HG03460 (cell line): ENCODE results near the gene INTS3.
"Not testable (repeated sequence)": the region's sequence is repeated elsewhere in the genome, so short reads cannot be mapped to it uniquely, and the experiment has no call there.

Source experiments
- ATAC-seq: cut with Tn5 transposase; IDR thresholded peaks from one replicate; pipeline ENCODE4 v1.9.1; 2021; ENCODE audit not compliant: unreplicated experiment

Gene INTS3

GRCh38 chr1:153698923-153699714, 28.7 kb upstream of the INTS3 start:
- no peak for ATAC-seq

- ATAC-seq: no peak
Observed at GRCh38 chr1:153699768-153700167, 28.1 kb upstream of the INTS3 start.

GRCh38 chr1:153705484-153705883, 22.4 kb upstream of the INTS3 start:
- no peak for ATAC-seq

- no peak for ATAC-seq
Observed at GRCh38 chr1:153711026-153711425, 16.8 kb upstream of the INTS3 start.

GRCh38 chr1:153716211-153716610, 11.6 kb upstream of the INTS3 start:
- ATAC-seq: not testable (repeated sequence)

GRCh38 chr1:153717330-153717729, 10.5 kb upstream of the INTS3 start:
- ATAC-seq: no peak

- no peak for ATAC-seq
Observed at GRCh38 chr1:153723687-153724086, 4.2 kb upstream of the INTS3 start.

GRCh38 chr1:153724634-153725033, 3.2 kb upstream of the INTS3 start:
- not testable (repeated sequence) for ATAC-seq

GRCh38 chr1:153728305-153729066, 636 bp downstream of the INTS3 start:
- no peak for ATAC-seq

- no peak for ATAC-seq
Observed at GRCh38 chr1:153730468-153730988, 2.7 kb downstream of the INTS3 start.

- no peak for ATAC-seq
Observed at GRCh38 chr1:153733970-153734369, 6.1 kb downstream of the INTS3 start.

- ATAC-seq: no peak
Observed at GRCh38 chr1:153734396-153735089, 6.7 kb downstream of the INTS3 start.

- no peak for ATAC-seq
Observed at GRCh38 chr1:153735090-153735420, 7.2 kb downstream of the INTS3 start.

- no peak for ATAC-seq
Observed at GRCh38 chr1:153741986-153742385, 14.1 kb downstream of the INTS3 start.

GRCh38 chr1:153742411-153743142, 14.7 kb downstream of the INTS3 start:
- ATAC-seq: peak; percentile 73

GRCh38 chr1:153745417-153745816, 17.6 kb downstream of the INTS3 start:
- no peak for ATAC-seq

GRCh38 chr1:153746174-153746573, 18.3 kb downstream of the INTS3 start:
- no peak for ATAC-seq

- no peak for ATAC-seq
Observed at GRCh38 chr1:153748903-153749302, 21.1 kb downstream of the INTS3 start.

- ATAC-seq: peak; percentile 77
Observed at GRCh38 chr1:153749408-153750005, 21.7 kb downstream of the INTS3 start.
